Thoracic aorta (tissue), 2 donors: ENCODE results near the gene LMX1B. TPM values are rescaled to one million over a fixed set of nuclear protein-coding genes. Genes with fewer than 3 reads are reported as not detected.

ENCODE experiments used
- ATAC-seq: fragments of 150-250 bp; one replicate; pipeline ENCODE4 v1.8.0; 2017; ENCODE audit warnings: low read depth; ENCODE audit not compliant: insufficient number of reproducible peaks, low FRiP score
- DNase-seq: peaks from one replicate; pipeline ENCODE4 v3.0.0-alpha.2; 2020; ENCODE audit warnings: low spot score
- H3K27ac ChIP-seq, 2 donors: fragments of 200-600 bp; sonication (generic); 1 replicate in 1 of 2; 2 replicates in 1 of 2; pipeline ENCODE4 v1.5.1; 2016; ENCODE audit warnings: mild to moderate bottlenecking in 2 of 2, moderate library complexity in 2 of 2
- H3K27me3 ChIP-seq: fragments of 200-600 bp; sonication (generic); replicated peaks from 2 replicates; pipeline ENCODE4 v1.6.0; 2016; ENCODE audit warnings: mild to moderate bottlenecking; ENCODE audit not compliant: insufficient read depth
- H3K36me3 ChIP-seq: fragments of 200-600 bp; sonication (generic); one replicate; pipeline ENCODE4 v1.5.1; 2016
- H3K4me1 ChIP-seq, 2 donors: fragments of 200-600 bp; sonication (generic); 1 replicate in 1 of 2; 2 replicates in 1 of 2; pipeline versions ENCODE4 v1.5.1 to v1.6.0; 2016; ENCODE audit warnings: low read depth in 2 of 2, mild to moderate bottlenecking in 1 of 2; ENCODE audit not compliant: control insufficient read depth in 1 of 2
- H3K4me3 ChIP-seq: fragments of 200-600 bp; sonication (generic); 2 replicates; pipeline ENCODE4 v1.5.1; 2016; ENCODE audit warnings: mild to moderate bottlenecking
- H3K9me3 ChIP-seq: fragments of 200-600 bp; sonication (generic); 2 replicates; pipeline ENCODE4 v1.5.1; 2016
- CTCF ChIP-seq: fragments of 200-600 bp; sonication (generic); IDR thresholded peaks from one replicate; pipeline ENCODE4 v1.5.1; 2019; ENCODE audit warnings: antibody characterized with exemption
- total RNA-seq, 2 donors: library from RNA; depleted of rRNA; stranded (reverse); fragments of >200 nt; gene quantifications; one replicate each; pipeline versions ENCODE4 v1.1.0 to v1.2.3, GENCODE V29; 2016

Gene LMX1B
- total RNA-seq, 2 donors from 2014 or later = not detected

- Histone ChIP-seq H3K4me3 (no peak overlapping the region), H3K4me1 (no peaks in the 10 kb centered on the region), H3K36me3 (no peaks in the 10 kb centered on the region), H3K27ac (no peak overlapping the region), H3K9me3 (no peaks in the 10 kb centered on the region), H3K27me3 (peaks cover 13% of the 10 kb centered on the region)
- DNase-seq (no peak), ATAC-seq (no peak)
- TF ChIP-seq CTCF = no peak
Measured at GRCh38 chr9:126677188-126678084, 63.7 kb downstream of the LMX1B start.

- Histone ChIP-seq H3K4me1 (no peaks in the 10 kb centered on the region), H3K36me3 (no peaks in the 10 kb centered on the region), H3K4me3 (no peak overlapping the region), H3K27ac (no peak overlapping the region), H3K27me3 (peaks cover 18% of the 10 kb centered on the region), H3K9me3 (no peaks in the 10 kb centered on the region)
- no peak for TF ChIP-seq CTCF
- no peak for DNase-seq
- ATAC-seq = no peak
Measured at GRCh38 chr9:126678989-126679388, 65.3 kb downstream of the LMX1B start.

- H3K27ac ChIP-seq = no peak overlapping the region
- DNase-seq = no peak
- H3K9me3 ChIP-seq = no peaks in the 10 kb centered on the region
- H3K4me1 ChIP-seq = no peaks in the 10 kb centered on the region
- ATAC-seq = no peak
- TF ChIP-seq CTCF = no peak
- H3K27me3 ChIP-seq = peaks cover 7% of the 10 kb centered on the region
- no peaks in the 10 kb centered on the region for H3K36me3 ChIP-seq
- no peak overlapping the region for H3K4me3 ChIP-seq
Measured at GRCh38 chr9:126681336-126681735, 67.6 kb downstream of the LMX1B start.

- H3K9me3 ChIP-seq = no peaks in the 10 kb centered on the region
- no peak for TF ChIP-seq CTCF
- H3K36me3 ChIP-seq = no peaks in the 10 kb centered on the region
- ATAC-seq (no peak), DNase-seq (no peak)
- H3K4me1 ChIP-seq = no peaks in the 10 kb centered on the region
- no peak overlapping the region for H3K4me3 ChIP-seq
- peaks cover 7% of the 10 kb centered on the region for H3K27me3 ChIP-seq
- H3K27ac ChIP-seq = no peak overlapping the region
Measured at GRCh38 chr9:126682113-126682810, 68.5 kb downstream of the LMX1B start.

GRCh38 chr9:126682928-126683697 lies 69.4 kb downstream of the LMX1B start:
- H3K4me3 ChIP-seq = peak overlapping the region; percentile 46

More at GRCh38 chr9:126682928-126683697, 69.4 kb downstream of the LMX1B start:
- no peak for TF ChIP-seq CTCF
- no peaks in the 10 kb centered on the region for H3K36me3 ChIP-seq
- peaks cover 7% of the 10 kb centered on the region for H3K27me3 ChIP-seq
- H3K9me3 ChIP-seq = no peaks in the 10 kb centered on the region
- no peak overlapping the region for H3K27ac ChIP-seq
- no peaks in the 10 kb centered on the region for H3K4me1 ChIP-seq
- DNase-seq (no peak), ATAC-seq (no peak)
